GM12891 (cell line): ENCODE results near the gene TAF1C.

ENCODE experiments used
- POLR2A ChIP-seq: IDR thresholded peaks from 2 replicates; pipeline ENCODE4 v1.6.1; 2011; ENCODE audit warnings: low read depth, low read length, control low read depth
- TAF1 ChIP-seq: IDR thresholded peaks from 2 replicates; pipeline ENCODE4 v1.6.1; 2011; ENCODE audit warnings: low read depth, low read length, control low read depth

DNA sequence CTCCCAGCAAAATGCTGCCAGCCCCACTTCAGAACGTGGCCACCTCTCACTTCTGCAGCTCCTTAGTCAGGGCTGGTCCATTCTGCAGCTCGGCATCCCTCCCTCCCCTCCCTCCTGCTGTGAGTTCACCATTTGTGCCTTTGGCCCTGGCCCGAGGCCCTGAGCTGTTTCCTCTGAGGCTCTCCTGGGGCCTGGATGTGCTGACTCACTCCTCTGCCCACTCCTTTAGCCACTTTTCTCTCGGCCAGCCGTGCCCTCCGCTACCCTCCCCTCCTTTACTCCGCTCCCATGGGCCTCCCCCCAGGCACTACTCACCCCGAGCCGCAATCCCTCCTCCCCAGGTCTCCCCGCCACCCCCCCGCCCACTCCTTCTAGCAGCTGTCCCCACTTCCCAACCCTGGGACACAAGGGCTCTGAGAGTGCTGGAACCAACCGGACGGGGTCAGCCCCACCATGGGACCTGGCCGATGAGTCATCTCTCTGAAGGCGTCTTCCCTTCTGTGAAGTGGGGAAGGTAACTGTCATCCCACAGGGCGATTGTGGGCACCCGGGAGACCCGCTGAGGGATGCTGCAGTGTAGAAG is 41.5 kb upstream of the TAF1C start:
- TF ChIP-seq TAF1 (no peak), POLR2A (no peak)
